ENCODE data around the gene PTP4A2. TPM values are rescaled to one million over a fixed set of nuclear protein-coding genes. Genes with fewer than 3 reads are reported as not detected.
"Not testable (repeated sequence)": the region's sequence is repeated elsewhere in the genome, so short reads cannot be mapped to it uniquely, and the experiment has no call there.

Gene PTP4A2
- polyA plus RNA-seq, 1 experiment: 658 TPM

GRCh38 chr1:31943546-31944184 lies 5.5 kb upstream of the PTP4A2 start:
- Histone ChIP-seq H3K9me3 (ENCODE audit: control insufficient read depth, insufficient read depth, low read length) (no peaks in the 10 kb centered on the region), H3K4me3 (ENCODE audit: low read depth, low read length) (no peak overlapping the region), H3K27me3 (ENCODE audit: control insufficient read depth, insufficient read depth, low read length) (no peaks in the 10 kb centered on the region), H3K27ac (ENCODE audit: low read depth, low read length) (peak overlapping the region; percentile 98)
- CTCF ChIA-PET: interaction anchor here (1.4 to 1.8 kb wide), 3 partner anchors 11 to 20 kb away, joined by 4 to 8 read pairs (median 4); no protein-coding TSS in a partner anchor
- POLR2A ChIA-PET: interaction anchor here (0.6 to 2.8 kb wide), 6 partner anchors 8 to 146 kb away, joined by 3 to 38 read pairs (median 3); no protein-coding TSS in a partner anchor
- no peak for DNase-seq (ENCODE audit: low read depth, low spot score)
- TF ChIP-seq CTCF (IDR thresholded peaks at IDR 0.05; ENCODE audit: low read depth, low read length): no peak

DNA sequence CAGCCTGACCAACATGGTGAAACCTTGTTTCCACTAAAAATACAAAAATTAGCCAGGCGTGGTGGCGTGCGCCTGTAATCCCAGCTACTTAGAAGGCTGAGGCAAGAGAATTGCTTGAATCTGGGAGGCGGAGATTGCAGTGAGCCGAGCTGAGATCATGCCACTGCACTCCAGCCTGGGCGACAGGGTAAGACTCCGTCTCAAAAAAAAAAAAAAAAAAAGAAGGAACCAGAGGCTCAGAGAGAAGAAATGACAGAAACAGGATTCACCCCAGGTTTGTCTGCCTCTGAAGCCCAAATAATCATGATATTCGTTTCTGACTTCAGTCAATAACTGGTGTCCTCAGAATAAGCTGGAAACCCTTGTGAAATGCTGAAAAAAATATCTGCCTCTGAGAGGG lies 3.9 kb upstream of the PTP4A2 start:
- ChIA-PET CTCF (interaction anchor here (1.4 kb wide), 1 partner anchor 14 kb away, joined by 4 read pairs; no protein-coding TSS in a partner anchor), POLR2A (interaction anchor here (0.6 kb wide), 1 partner anchor 255 kb away, joined by 5 read pairs; no protein-coding TSS in a partner anchor)
- not testable (repeated sequence) for H3K27me3 ChIP-seq (ENCODE audit: control insufficient read depth, insufficient read depth, low read length); DNase-seq (ENCODE audit: low read depth, low spot score); H3K4me3 ChIP-seq (ENCODE audit: low read depth, low read length); H3K9me3 ChIP-seq (ENCODE audit: control insufficient read depth, insufficient read depth, low read length)
- peak overlapping the region; percentile 31 for H3K27ac ChIP-seq (ENCODE audit: low read depth, low read length)

- POLR2A ChIA-PET: interaction anchor here (1.1 kb wide), 1 partner anchor 16 kb away, joined by 5 read pairs; no protein-coding TSS in a partner anchor
Observed at GRCh38 chr1:31939484-31940329, 1.5 kb upstream of the PTP4A2 start.

GRCh38 chr1:31937300-31938183 lies 626 bp downstream of the PTP4A2 start:
- Histone ChIP-seq H3K9me3 (ENCODE audit: control insufficient read depth, insufficient read depth, low read length) (no peaks in the 10 kb centered on the region), H3K4me3 (ENCODE audit: low read depth, low read length) (peak overlapping the region; percentile 98), H3K27me3 (ENCODE audit: control insufficient read depth, insufficient read depth, low read length) (no peaks in the 10 kb centered on the region), H3K27ac (ENCODE audit: low read depth, low read length) (peak overlapping the region; percentile 73)
- TF ChIP-seq CTCF (IDR thresholded peaks at IDR 0.05; ENCODE audit: low read depth, low read length): no peak
- DNase-seq (ENCODE audit: low read depth, low spot score): no peak
- ChIA-PET POLR2A (interaction anchor here (1.6 to 2.0 kb wide), 4 partner anchors 11 to 76 kb away, joined by 3 to 17 read pairs (median 8); partner anchors contain the start of gene KHDRBS1), CTCF (interaction anchor here (0.5 to 3.8 kb wide), 13 partner anchors 11 to 182 kb away, joined by 3 to 40 read pairs (median 5); no protein-coding TSS in a partner anchor)

More at GRCh38 chr1:31939484-31940329, 1.5 kb upstream of the PTP4A2 start:
- Histone ChIP-seq H3K9me3 (ENCODE audit: control insufficient read depth, insufficient read depth, low read length) (no peaks in the 10 kb centered on the region), H3K27ac (ENCODE audit: low read depth, low read length) (peak overlapping the region; percentile 71), H3K4me3 (ENCODE audit: low read depth, low read length) (no peak overlapping the region), H3K27me3 (ENCODE audit: control insufficient read depth, insufficient read depth, low read length) (no peaks in the 10 kb centered on the region)
- peak; percentile 67 for TF ChIP-seq CTCF (IDR thresholded peaks at IDR 0.05; ENCODE audit: low read depth, low read length)
- CTCF ChIA-PET: interaction anchor here (1.0 to 3.8 kb wide), 9 partner anchors 9 to 123 kb away, joined by 3 to 40 read pairs (median 7); no protein-coding TSS in a partner anchor
- DNase-seq (ENCODE audit: low read depth, low spot score): peak; percentile 65

- TF ChIP-seq CTCF (IDR thresholded peaks at IDR 0.05; ENCODE audit: low read depth, low read length): no peak
- no peaks in the 10 kb centered on the region for H3K27me3 ChIP-seq (ENCODE audit: control insufficient read depth, insufficient read depth, low read length)
- peak overlapping the region; percentile 98 for H3K4me3 ChIP-seq (ENCODE audit: low read depth, low read length)
- POLR2A ChIA-PET: interaction anchor here (1.6 to 2.0 kb wide), 2 partner anchors 10 to 19 kb away, joined by 7 to 17 read pairs; no protein-coding TSS in a partner anchor
- DNase-seq (ENCODE audit: low read depth, low spot score): no peak
- no peaks in the 10 kb centered on the region for H3K9me3 ChIP-seq (ENCODE audit: control insufficient read depth, insufficient read depth, low read length)
- CTCF ChIA-PET: interaction anchor here (1.1 to 3.8 kb wide), 6 partner anchors 13 to 68 kb away, joined by 3 to 40 read pairs (median 6); no protein-coding TSS in a partner anchor
- peak overlapping the region; percentile 73 for H3K27ac ChIP-seq (ENCODE audit: low read depth, low read length)
Observed at GRCh38 chr1:31936981-31937299, 1.2 kb downstream of the PTP4A2 start.

Measured in AG04450 (cell line).